CD8-positive, alpha-beta memory T cell (primary cell): Measurements from ENCODE around the gene SLIT1. TPM values are rescaled to one million over a fixed set of nuclear protein-coding genes. Genes with fewer than 3 reads are reported as not detected.

Source experiments
- CTCF ChIA-PET: fragments of 350-600 bp; sonication (Branson Sonifier 250); formaldehyde crosslinking; loops from one replicate; lab custom pipeline; 2021; ENCODE audit warnings: antibody characterized with exemption; lab: Charles Lee
- POLR2A ChIA-PET: fragments of 350-600 bp; sonication (Branson Sonifier 250); formaldehyde crosslinking; loops from one replicate; lab custom pipeline; 2021; ENCODE audit warnings: antibody characterized with exemption; lab: Charles Lee
- DNase-seq, 5 donors: peaks; one replicate each; pipeline versions ENCODE4 v3.0.0 to v3.0.0-alpha.2; 2020 to 2022; ENCODE audit warnings: mixed read lengths in 1 of 5
- H3K27ac ChIP-seq: one replicate; pipeline ENCODE4 v1.7.0; 2013; ENCODE audit warnings: low read depth, mild to moderate bottlenecking, low read length, moderate library complexity
- H3K27me3 ChIP-seq: 2 replicates; pipeline ENCODE4 v1.7.0; 2013; ENCODE audit warnings: low read length, mild to moderate bottlenecking; ENCODE audit not compliant: insufficient read depth, poor library complexity, severe bottlenecking
- H3K36me3 ChIP-seq: 2 replicates; pipeline ENCODE4 v1.7.0; 2013; ENCODE audit warnings: mild to moderate bottlenecking, low read length, moderate library complexity; ENCODE audit not compliant: insufficient read depth
- H3K4me1 ChIP-seq: 2 replicates; pipeline ENCODE4 v1.7.0; 2013; ENCODE audit warnings: mild to moderate bottlenecking, low read length, moderate library complexity; ENCODE audit not compliant: insufficient read depth
- H3K4me3 ChIP-seq: 2 replicates; pipeline ENCODE4 v1.7.0; 2013; ENCODE audit warnings: mild to moderate bottlenecking, low read length
- H3K9me3 ChIP-seq: 2 replicates; pipeline ENCODE4 v1.7.0; 2013; ENCODE audit warnings: mild to moderate bottlenecking, low read length
- H3K27ac Mint-ChIP-seq, 8 donors: one replicate each; pipeline ENCODE4 v1.8.0; 2020 to 2021; ENCODE audit warnings: mixed read lengths in 8 of 8, mild to moderate bottlenecking in 6 of 8, inconsistent platforms in 3 of 8, moderate library complexity in 3 of 8
- H3K27me3 Mint-ChIP-seq, 2 donors: one replicate each; pipeline ENCODE4 v1.8.0; 2020 to 2021; ENCODE audit warnings: mixed read lengths in 2 of 2, mild to moderate bottlenecking in 1 of 2, moderate library complexity in 1 of 2
- H3K36me3 Mint-ChIP-seq, 3 donors: one replicate each; pipeline ENCODE4 v1.8.0; 2020 to 2021; ENCODE audit warnings: mixed read lengths in 3 of 3, inconsistent platforms in 1 of 3, mild to moderate bottlenecking in 1 of 3
- H3K4me1 Mint-ChIP-seq, 3 donors: one replicate each; pipeline ENCODE4 v1.8.0; 2020 to 2021; ENCODE audit warnings: mixed read lengths in 3 of 3, inconsistent platforms in 1 of 3, mild to moderate bottlenecking in 1 of 3
- H3K4me3 Mint-ChIP-seq, 7 donors: one replicate each; pipeline ENCODE4 v1.8.0; 2020 to 2021; ENCODE audit warnings: mixed read lengths in 7 of 7, mild to moderate bottlenecking in 6 of 7, moderate library complexity in 4 of 7, inconsistent platforms in 2 of 7
- H3K9me3 Mint-ChIP-seq, 5 donors: one replicate each; pipeline ENCODE4 v1.8.0; 2020 to 2022; ENCODE audit warnings: mixed read lengths in 5 of 5, mild to moderate bottlenecking in 3 of 5, moderate library complexity in 2 of 5, inconsistent platforms in 1 of 5
- polyA plus RNA-seq: library from polyadenylated mRNA; unstranded; fragments of 300-500 nt; fragmentation: Illumina TruSeq; gene quantifications from one replicate; pipeline ENCODE4 v1.2.3, GENCODE V29; 2021
- total RNA-seq, 2 experiments: library from RNA; stranded (reverse); gene quantifications; one replicate each; pipeline ENCODE4 v1.2.3, GENCODE V29; 2021

Gene SLIT1
- total and polyA plus RNA-seq, 3 experiments from 2014 or later, result 0.06 to 0.20 TPM; not detected in 1

- Histone ChIP-seq H3K36me3 (no peaks in the 10 kb centered on the region), H3K4me1 (no peaks in the 10 kb centered on the region), H3K9me3 (no peaks in the 10 kb centered on the region), H3K27me3 (no peaks in the 10 kb centered on the region), H3K4me3 (no peak overlapping the region), H3K27ac (no peak overlapping the region)
- Mint-ChIP-seq H3K4me1 (no peaks in the 10 kb centered on the region), H3K27ac (no peak overlapping the region), H3K27me3 (peaks cover 10 to 52% of the 10 kb centered on the region in 2 donors), H3K9me3 (no peaks in the 10 kb centered on the region), H3K4me3 (no peak overlapping the region), H3K36me3 (no peaks in the 10 kb centered on the region)
- CTCF ChIA-PET, result interaction anchor here (0.6 to 4.7 kb wide), 5 partner anchors 8 to 130 kb away, joined by 3 to 28 read pairs (median 12); no protein-coding TSS in a partner anchor
- POLR2A ChIA-PET, result no interaction called here
- DNase-seq, result no peak
Observed at GRCh38 chr10:97080051-97080776, 105.5 kb downstream of the SLIT1 start.

- no peaks in the 10 kb centered on the region for H3K36me3 Mint-ChIP-seq
- H3K4me1 Mint-ChIP-seq, result no peaks in the 10 kb centered on the region
- no peaks in the 10 kb centered on the region for H3K9me3 Mint-ChIP-seq
- no peaks in the 10 kb centered on the region for H3K4me1 ChIP-seq
- H3K4me3 Mint-ChIP-seq, result no peak overlapping the region
- no peaks in the 10 kb centered on the region for H3K9me3 ChIP-seq
- no peak overlapping the region for H3K4me3 ChIP-seq
- H3K27ac Mint-ChIP-seq, result no peak overlapping the region
- peaks cover 10 to 50% of the 10 kb centered on the region in 2 donors for H3K27me3 Mint-ChIP-seq
- POLR2A ChIA-PET, result no interaction called here
- DNase-seq, result no peak
- H3K27ac ChIP-seq, result no peak overlapping the region
- H3K27me3 ChIP-seq, result no peaks in the 10 kb centered on the region
- CTCF ChIA-PET, result interaction anchor here (0.6 to 1.3 kb wide), 3 partner anchors 127 to 131 kb away, joined by 3 to 4 read pairs (median 3); no protein-coding TSS in a partner anchor
- no peaks in the 10 kb centered on the region for H3K36me3 ChIP-seq
Observed at GRCh38 chr10:97079448-97079847, 106.3 kb downstream of the SLIT1 start.

- POLR2A ChIA-PET, result no interaction called here
- H3K9me3 ChIP-seq, result no peaks in the 10 kb centered on the region
- no peaks in the 10 kb centered on the region for H3K4me1 ChIP-seq
- H3K27ac Mint-ChIP-seq, result no peak overlapping the region
- H3K27ac ChIP-seq, result no peak overlapping the region
- H3K4me1 Mint-ChIP-seq, result no peaks in the 10 kb centered on the region
- H3K36me3 Mint-ChIP-seq, result no peaks in the 10 kb centered on the region
- no peak overlapping the region for H3K4me3 Mint-ChIP-seq
- CTCF ChIA-PET, result interaction anchor here (1.3 kb wide), 2 partner anchors 129 to 131 kb away, joined by 3 to 4 read pairs; no protein-coding TSS in a partner anchor
- H3K9me3 Mint-ChIP-seq, result no peaks in the 10 kb centered on the region
- no peak for DNase-seq
- H3K27me3 ChIP-seq, result no peaks in the 10 kb centered on the region
- H3K4me3 ChIP-seq, result no peak overlapping the region
- H3K36me3 ChIP-seq, result no peaks in the 10 kb centered on the region
- peaks cover 9 to 55% of the 10 kb centered on the region in 2 donors for H3K27me3 Mint-ChIP-seq
Observed at GRCh38 chr10:97078938-97079445, 106.8 kb downstream of the SLIT1 start.

DNA sequence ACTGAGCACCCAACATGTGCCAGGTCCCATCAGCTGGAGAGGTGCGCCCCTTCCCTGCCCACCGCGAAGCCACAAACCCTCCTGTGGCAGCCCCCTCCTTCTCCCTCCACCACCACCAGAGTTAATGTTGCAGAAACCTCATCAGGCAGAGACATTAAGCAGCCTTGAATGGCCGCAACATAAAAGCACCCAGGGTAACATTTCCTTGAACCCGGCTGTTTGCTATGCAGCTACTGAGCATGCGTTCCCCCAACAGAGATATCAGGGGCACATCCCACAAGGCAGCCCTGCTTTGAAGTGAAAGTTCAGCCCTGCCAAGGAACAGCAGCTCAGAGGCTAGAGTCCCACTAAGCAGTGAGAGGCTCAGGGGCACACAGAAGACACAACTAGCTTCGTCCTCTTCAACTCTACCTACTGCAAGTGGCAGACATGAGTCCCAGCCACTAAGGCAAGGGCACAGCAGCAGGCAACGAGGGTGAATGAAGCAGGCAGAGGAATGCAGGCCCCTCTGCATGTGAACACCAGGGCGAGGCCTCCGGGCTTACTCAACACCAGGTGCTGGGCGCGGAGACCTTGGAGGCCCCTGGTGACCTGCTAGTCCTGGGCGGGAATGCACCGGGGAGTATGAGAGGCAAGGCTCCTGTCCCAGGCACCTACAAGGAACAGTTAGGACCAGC lies 107.4 kb downstream of the SLIT1 start:
- Mint-ChIP-seq H3K27me3 (peaks cover 12 to 53% of the 10 kb centered on the region in 2 donors), H3K36me3 (no peaks in the 10 kb centered on the region), H3K4me3 (no peak overlapping the region), H3K4me1 (no peaks in the 10 kb centered on the region), H3K9me3 (no peaks in the 10 kb centered on the region), H3K27ac (no peak overlapping the region)
- POLR2A ChIA-PET, result no interaction called here
- no peaks in the 10 kb centered on the region for H3K27me3 ChIP-seq
- no peaks in the 10 kb centered on the region for H3K4me1 ChIP-seq
- H3K9me3 ChIP-seq, result no peaks in the 10 kb centered on the region
- no peak for DNase-seq
- no peaks in the 10 kb centered on the region for H3K36me3 ChIP-seq
- CTCF ChIA-PET, result interaction anchor here (1.3 to 8.7 kb wide), 3 partner anchors 129 to 132 kb away, joined by 3 to 209 read pairs (median 4); no protein-coding TSS in a partner anchor
- no peak overlapping the region for H3K27ac ChIP-seq
- no peak overlapping the region for H3K4me3 ChIP-seq

DNA sequence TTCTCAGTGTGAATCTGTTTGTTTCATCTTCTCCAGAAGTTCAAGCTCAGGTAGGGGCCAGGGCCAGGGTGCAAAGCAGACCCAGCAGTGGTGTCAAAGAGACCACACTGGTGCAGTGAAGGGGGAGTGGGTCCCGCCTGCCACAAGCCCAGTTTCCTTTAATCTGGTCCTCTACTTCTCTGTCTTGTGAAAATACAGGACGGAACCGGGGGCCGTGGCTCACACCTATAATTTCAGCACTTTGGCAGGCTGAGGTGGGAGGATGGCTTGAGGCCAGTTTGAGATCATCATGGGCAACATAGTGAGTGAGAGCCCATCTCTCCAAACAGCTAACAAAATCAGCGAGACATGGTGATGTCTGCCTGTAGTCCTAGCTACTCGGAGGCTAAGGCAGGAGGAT lies 109.0 kb downstream of the SLIT1 start:
- Mint-ChIP-seq H3K4me3 (no peak overlapping the region), H3K27ac (peak overlapping the region in 1 of 8 donors; percentile 29), H3K9me3 (no peaks in the 10 kb centered on the region), H3K27me3 (peaks cover 13 to 53% of the 10 kb centered on the region in 2 donors), H3K4me1 (no peaks in the 10 kb centered on the region), H3K36me3 (no peaks in the 10 kb centered on the region)
- Histone ChIP-seq H3K36me3 (no peaks in the 10 kb centered on the region), H3K27me3 (peaks cover 4% of the 10 kb centered on the region), H3K4me3 (no peak overlapping the region), H3K9me3 (no peaks in the 10 kb centered on the region), H3K4me1 (no peaks in the 10 kb centered on the region), H3K27ac (no peak overlapping the region)
- DNase-seq, result no peak
- CTCF ChIA-PET, result interaction anchor here (1.1 to 8.7 kb wide), 4 partner anchors 26 to 131 kb away, joined by 3 to 209 read pairs (median 5); no protein-coding TSS in a partner anchor
- POLR2A ChIA-PET, result no interaction called here

GRCh38 chr10:97075961-97076525 lies 109.7 kb downstream of the SLIT1 start:
- no peaks in the 10 kb centered on the region for H3K36me3 Mint-ChIP-seq
- Histone ChIP-seq H3K27me3 (peaks cover 4% of the 10 kb centered on the region), H3K4me1 (no peaks in the 10 kb centered on the region), H3K4me3 (no peak overlapping the region), H3K27ac (no peak overlapping the region), H3K9me3 (no peaks in the 10 kb centered on the region), H3K36me3 (no peaks in the 10 kb centered on the region)
- peak overlapping the region in 1 of 8 donors; percentile 44 for H3K27ac Mint-ChIP-seq
- no peaks in the 10 kb centered on the region for H3K9me3 Mint-ChIP-seq
- ChIA-PET POLR2A (no interaction called here), CTCF (interaction anchor here (2.0 to 8.7 kb wide), 3 partner anchors 42 to 132 kb away, joined by 6 to 209 read pairs (median 39); no protein-coding TSS in a partner anchor)
- peaks cover 9 to 56% of the 10 kb centered on the region in 2 donors for H3K27me3 Mint-ChIP-seq
- no peak overlapping the region for H3K4me3 Mint-ChIP-seq
- DNase-seq, result no peak
- no peaks in the 10 kb centered on the region for H3K4me1 Mint-ChIP-seq

- peaks cover 4% of the 10 kb centered on the region for H3K27me3 ChIP-seq
- ChIA-PET POLR2A (no interaction called here), CTCF (interaction anchor here (1.2 to 8.7 kb wide), 4 partner anchors 43 to 132 kb away, joined by 3 to 209 read pairs (median 22); no protein-coding TSS in a partner anchor)
- no peak overlapping the region for H3K4me3 Mint-ChIP-seq
- no peaks in the 10 kb centered on the region for H3K4me1 Mint-ChIP-seq
- H3K9me3 ChIP-seq, result no peaks in the 10 kb centered on the region
- H3K27ac ChIP-seq, result no peak overlapping the region
- no peak overlapping the region for H3K4me3 ChIP-seq
- no peak for DNase-seq
- H3K36me3 ChIP-seq, result no peaks in the 10 kb centered on the region
- H3K4me1 ChIP-seq, result no peaks in the 10 kb centered on the region
- no peaks in the 10 kb centered on the region for H3K9me3 Mint-ChIP-seq
- peaks cover 9 to 53% of the 10 kb centered on the region in 2 donors for H3K27me3 Mint-ChIP-seq
- no peak overlapping the region for H3K27ac Mint-ChIP-seq
- H3K36me3 Mint-ChIP-seq, result no peaks in the 10 kb centered on the region
Observed at GRCh38 chr10:97075421-97075820, 110.3 kb downstream of the SLIT1 start.
